Fibroblast of peridontal ligament (primary cell): Measurements from ENCODE around the gene LDHAL6B.
A peak's percentile ranks its signal among the peaks of the same experiment; 100 is the strongest.

Experiments
- DNase-seq: peaks from one replicate; pipeline ENCODE4 v3.0.0-alpha.2; 2010; ENCODE audit errors: extremely low read depth

The LDHAL6B gene

DNA sequence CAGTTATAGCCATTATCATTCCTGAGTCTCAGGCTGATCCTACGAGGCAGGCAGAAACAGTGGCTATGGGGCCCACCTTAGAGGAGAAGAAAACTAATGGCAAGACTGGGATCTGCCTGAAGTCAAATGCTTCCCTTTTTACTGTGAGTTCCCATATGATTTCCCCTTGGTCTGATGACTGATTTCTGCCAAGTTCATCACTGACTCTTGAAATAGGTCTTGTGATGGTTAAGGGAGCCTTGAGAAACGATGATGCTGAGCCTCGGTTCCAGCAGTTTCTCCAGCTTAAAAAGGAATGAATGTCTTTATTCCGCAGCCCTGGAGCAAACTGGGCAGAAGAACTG is 29.4 kb upstream of the LDHAL6B start:
- no peak for DNase-seq

DNA sequence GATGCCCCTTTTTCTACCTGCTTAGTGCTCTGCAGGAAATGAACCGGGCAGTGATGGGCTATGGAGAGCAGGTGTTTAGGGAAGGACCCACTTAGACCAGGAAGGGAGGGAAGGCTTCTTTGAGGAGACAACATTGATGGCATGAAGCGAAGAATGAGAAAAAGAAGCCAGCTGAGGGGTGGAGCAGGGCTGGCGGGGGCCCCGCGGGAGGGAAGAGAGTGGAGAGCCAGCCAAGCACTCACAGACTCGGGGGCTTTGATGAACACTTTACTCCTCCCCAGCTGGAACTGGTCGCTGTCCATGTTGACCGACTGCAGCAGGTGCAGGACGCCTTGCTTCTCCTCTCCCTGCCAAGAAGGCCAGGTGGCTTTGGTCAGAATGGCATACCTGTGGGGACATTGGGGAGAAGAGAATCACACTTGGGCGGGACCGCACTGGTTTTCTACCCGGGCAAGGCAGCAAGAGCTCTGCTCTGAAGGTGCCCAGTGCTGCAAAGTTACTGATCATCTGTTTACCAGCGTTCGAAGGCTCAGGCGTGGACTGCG is 28.4 kb upstream of the LDHAL6B start:
- DNase-seq = no peak

DNA sequence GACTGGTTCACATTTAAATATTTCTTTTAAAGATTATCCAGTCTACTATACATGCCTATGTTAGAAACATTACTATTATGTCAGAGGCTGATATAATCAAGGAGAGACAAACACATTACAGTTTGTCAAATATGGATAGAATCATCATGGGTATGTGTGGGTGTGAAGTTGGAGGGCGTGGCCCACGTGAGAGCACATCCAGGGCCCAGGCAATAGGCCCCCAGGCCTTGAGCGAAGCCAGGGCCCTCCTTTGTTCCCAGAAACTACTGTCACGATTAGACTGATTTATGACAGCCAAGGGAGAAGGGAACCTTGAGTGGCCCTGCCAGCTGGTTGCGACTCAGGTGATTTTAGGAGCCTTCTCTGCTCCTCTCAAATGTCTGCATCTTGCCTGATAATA is 26.9 kb upstream of the LDHAL6B start:
- no peak for DNase-seq

DNA sequence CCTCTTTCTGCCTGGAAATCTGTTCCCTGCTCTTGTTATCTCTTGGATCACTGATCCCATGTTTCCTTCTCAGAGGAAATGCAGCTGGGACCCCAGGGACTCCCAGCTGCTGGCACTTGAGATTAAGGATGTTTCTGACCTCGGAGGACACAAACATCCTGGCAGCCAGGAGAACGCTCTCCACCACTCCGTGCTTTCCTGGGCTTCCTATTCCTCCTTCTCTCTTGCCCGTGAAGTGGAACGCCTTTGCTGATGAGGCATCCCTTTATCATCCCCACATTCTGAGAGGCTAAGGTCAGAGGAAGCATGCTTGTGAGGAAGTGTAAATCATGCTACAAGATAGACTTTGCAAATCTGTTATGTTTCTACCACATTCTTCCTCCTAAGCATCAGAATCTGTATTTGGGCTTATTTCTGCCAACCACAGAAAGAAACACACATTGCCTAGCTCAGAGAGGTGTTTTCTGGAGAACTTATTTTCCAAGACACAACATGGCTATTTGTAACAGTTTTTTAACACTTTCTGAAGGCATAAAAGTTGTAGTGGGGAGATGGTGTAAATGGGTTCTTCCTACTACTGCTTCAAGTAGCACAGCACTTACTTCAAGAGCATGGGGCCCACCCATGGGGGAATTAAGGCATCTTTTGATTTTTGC is 25.6 kb upstream of the LDHAL6B start:
- DNase-seq = no peak

DNA sequence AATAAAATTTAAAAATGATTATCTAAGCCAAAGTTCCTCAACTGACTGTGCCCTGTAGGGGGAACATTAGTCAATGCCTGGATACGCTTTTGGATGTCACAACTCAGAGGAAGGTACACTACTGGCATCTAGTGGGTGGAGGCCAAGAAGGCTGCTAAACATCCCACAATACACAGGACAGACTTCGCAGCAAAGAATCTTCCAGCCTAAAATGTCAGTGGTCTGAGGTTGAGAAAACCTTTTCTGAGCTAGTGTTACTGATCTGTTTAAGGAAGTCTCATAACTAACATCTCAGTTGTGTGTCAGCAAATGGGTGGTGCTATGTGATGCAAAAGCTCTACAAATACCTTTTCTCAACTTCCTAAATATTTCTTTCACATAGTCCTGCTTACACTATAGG is 20.9 kb upstream of the LDHAL6B start:
- DNase-seq = no peak

DNA sequence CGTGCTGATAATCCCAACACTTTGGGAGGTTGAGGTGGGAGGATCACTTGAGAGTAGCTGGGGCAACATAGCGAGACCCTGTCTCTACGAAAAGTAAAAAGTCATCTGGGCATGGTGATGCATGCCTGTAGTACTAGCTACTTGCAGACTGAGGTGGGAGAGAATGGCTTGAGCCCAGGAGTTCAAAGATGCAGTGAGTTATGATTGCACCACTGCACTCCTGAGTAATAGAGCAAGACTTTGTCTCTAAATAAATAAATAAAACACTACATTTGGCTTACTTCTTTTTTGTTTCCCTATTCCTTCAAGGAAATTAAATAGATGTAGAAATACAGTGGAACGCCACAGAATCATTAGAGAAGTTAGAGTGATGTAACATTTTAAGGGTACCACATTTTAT is 20.1 kb upstream of the LDHAL6B start:
- DNase-seq = peak; percentile 55

DNA sequence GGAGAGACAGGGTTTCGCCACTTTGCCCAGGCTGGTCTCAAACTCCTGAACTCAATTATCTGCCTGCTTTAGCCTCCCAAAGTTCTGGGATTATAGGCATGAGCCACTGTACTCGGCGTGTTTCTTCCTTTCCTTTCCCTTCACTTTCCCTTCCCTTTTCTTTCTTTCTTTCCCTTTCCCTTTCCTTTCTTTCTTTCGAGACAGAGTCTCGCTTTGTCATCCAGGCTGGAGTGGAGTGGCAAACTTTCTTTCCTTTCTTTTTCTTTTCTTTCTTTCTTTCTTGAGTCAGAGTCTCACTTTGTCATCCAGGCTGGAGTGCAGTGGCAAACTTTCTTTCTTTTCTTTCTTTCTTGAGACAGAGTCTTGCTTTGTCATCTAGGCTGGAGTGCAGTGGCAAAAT is 17.4 kb upstream of the LDHAL6B start:
- no peak for DNase-seq

DNA sequence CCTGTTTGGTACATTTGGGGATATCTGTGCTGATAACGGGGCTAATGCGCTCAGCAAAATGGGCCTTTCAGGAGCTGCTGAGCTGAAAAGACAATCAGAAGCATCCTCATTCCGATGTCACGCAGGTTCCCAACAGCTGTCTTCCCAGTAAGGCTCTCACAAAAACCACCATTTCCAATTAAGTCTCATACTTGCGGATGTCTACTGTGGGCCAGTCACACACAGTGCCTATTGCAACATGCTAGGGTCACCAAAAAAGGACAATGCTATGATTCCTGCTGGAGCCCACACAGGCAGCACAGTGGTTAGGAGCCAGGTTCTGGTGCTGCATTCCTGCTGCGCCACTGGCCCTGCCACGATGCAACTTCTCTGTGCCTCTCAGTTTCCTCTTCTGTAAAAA is 16.4 kb upstream of the LDHAL6B start:
- no peak for DNase-seq

DNA sequence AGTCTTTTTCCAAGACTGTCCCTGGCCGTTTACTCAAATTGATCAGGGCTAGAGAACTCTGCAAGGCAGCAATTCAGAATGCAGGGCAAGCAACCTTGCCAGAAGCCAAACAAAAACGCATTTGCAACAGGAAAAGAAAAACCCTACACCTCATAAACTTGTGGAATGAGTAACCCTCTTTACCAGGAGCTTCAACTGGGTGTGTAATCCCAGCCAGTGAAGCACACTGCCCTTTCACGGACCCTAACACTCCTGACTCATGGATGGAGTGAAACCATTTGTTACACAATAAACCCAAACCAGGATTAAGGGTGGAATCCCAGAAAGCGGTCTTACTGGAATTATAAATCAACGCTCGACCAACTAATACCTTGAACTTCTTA is 14.8 kb upstream of the LDHAL6B start:
- DNase-seq = peak; percentile 90

DNA sequence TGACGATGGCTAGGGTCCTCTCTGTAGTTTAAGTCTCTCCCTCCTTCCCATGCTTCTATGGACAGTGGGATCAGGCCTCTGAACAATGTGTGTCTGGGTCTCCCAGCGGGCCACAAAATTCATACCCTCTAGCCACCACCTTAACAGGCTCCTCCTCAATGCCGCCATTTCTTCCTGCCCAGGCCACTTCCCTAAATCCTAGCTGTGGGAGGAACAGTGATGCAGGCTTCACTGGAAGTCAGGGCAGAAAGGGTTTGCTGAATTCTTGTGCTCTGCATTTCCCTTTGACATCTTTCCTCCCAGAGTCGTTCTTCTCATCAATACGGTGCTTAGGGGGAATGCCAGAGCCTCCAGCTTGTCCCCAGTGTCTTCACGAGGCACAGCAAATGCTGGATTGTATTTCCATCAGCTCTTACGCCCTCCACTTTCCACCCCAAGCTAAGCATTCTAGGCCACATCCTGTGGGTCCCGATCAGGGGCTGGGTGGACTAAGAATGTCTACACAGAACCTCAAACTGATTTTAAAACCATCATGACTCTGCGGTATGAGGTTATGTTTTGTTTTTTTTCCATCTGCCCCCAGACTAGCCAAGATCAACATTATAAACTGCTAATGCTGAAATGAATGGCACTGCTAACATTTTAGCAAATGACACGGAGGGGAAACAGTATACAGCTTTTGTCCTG is 11.9 kb upstream of the LDHAL6B start:
- no peak for DNase-seq

DNA sequence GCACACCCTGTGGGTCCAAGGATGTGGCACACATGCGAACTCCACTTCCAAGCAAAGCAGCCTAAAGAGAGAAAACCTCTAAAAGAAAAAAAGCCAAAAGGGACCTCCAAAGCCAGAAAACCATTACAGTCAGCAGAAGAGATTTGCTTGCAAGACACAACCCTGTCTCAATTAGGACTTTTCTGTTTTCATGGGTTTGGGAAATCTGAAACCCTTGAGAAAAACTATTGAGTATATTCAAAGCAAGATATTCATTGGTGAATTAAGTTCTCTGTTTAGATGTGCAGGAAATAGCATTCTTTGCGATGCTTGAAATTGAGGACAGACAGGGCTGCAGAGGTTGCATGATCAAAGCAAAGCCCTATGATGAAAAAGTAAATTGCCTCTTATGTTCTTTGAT is 10.2 kb upstream of the LDHAL6B start:
- peak; percentile 44 for DNase-seq

DNA sequence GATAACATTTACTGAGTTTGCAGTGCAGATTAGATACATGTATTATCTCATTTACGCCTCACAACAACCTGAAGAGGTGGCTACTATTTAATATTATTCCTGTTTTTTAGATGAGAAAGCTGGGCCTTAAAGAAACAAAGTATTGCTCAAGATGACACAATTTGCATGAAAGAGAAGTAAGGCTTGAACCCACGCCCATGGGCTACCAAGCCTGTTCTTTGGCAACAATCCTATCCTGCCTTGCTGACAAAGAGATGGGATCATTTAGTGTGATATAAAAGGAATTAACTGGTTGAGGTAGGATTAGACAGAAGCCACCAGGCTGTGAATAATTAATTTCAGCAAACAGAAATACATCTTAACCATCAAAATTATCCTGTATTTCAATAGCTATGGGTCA is 9.2 kb upstream of the LDHAL6B start:
- no peak for DNase-seq

DNA sequence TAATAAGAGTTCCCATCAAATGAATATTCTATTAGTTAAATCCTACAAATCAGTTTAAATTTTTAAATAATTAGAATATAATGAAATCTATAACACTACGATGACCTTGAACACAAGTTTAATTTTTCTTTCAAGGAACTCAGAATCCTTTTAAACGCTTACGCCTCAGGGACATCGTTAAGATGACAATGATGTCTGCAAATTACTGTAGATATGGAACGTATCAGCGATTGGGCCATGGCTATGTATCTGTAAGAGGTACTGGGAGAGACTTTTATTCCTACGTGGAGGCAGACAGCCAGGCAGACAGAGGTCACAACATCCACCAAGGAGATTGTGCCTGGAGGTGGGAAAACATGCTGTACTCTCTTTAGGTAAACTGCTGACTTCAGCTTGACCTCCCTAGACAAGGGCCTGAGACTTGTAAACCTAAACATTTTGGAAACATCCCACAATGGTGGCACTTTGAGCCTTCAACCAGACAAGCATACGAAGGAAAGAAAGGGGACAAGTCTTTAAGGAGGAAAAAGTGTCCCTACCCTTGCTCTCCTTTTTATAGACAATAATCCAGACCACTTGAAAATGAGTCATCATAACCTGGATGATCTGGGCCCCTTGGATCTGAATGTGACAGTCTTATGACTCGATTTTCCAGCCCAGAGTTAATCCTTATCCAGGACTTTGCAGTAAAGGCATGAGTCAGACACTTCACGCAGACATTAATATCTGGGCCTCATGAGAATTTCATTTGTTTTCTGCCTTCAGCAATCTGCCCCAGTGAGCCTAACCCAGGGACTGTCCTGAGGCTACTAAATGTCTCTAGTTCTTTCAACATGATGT is 6.8 kb upstream of the LDHAL6B start:
- peak; percentile 21 for DNase-seq

DNA sequence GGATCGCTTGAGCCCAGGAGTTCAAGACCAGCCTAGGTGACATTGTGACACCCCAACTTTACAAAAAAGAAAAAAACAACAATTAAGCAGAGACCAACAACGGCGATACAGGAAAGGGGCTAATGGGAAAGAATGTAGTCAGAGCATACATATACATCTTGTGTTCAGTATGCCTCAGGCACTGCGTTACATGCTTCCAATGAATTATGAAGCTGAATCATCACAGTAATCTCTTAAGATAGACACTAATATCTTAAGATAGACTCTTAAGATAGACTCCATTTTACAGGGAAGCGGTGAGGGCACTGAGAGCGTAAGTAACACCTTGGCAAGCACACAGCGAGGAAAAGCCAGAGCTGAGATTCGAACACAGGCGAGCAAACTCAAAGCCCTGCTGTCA is 6.1 kb upstream of the LDHAL6B start:
- no peak for DNase-seq

DNA sequence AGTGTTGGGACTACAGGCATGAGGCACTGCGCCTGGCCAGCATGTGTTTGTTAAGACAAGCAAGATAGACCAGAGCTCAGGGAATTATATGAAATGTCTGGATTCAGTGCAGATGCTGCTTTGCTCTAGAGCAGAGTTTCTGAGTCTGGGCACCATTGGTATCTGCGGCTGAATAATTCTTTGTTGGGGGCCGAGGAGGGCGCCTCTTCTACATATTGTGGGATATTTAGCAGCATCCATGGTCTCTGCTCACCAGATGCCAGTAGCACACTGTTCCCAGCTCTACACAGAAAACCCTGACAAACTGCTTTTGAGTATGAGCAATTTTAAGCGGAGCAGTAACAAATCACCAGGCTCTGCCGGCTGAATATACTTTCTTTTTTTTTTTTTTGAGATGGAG is 3.6 kb upstream of the LDHAL6B start:
- no peak for DNase-seq

DNA sequence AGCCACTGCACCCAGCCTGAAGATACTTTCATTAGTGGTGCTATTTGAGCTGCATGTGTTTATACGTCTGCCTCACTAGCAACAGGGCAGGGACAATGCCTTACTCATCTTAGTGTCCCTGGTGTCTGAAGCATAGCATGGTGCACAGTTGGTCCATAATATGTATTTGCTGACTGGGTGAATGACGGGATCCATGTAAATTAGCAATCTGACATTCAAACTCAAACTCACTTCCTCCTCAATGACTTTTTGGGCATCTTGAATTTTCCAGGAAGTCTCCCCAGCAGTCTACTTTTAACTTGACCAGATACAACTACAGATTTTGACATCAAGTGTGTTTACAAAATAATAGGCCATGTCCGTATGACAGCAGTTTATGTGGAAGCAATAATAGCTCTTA is 3.0 kb upstream of the LDHAL6B start:
- no peak for DNase-seq

DNA sequence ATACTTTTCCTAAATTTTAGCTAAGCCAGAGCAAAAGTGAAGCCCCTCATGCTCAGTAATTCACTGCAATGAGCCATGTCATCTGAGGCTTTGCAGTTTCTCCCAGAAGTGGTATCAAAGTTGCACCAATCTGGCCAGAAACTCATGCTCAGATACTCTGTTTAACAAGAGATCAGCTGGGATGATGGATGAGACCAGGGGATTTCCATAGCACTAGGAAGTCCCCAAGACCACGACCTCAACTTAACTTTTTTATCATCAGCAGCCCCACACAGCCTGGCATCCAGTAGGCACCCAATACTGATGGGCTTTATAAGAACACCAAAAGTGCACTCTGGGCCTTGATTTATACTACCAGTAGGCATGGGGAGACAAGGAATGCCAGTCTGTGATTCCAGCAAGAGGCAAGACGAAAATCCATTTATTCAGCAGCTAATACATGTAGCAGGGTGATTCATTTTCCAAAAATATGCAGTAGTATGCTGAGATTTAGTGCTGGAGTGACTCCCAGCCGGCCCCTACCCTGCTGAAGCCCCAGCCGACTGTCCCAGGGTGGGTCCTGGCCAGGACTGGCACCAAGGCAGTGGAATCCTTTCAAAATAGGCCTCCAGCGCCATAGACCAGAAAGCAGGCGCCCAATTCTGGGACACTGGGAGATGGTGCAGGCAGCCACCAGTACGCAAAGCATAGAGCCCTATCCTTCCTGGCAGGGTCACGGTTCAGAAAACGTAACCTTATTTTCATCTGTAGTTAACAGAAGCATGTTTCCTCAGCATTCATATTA is 612 bp upstream of the LDHAL6B start:
- DNase-seq = no peak

DNA sequence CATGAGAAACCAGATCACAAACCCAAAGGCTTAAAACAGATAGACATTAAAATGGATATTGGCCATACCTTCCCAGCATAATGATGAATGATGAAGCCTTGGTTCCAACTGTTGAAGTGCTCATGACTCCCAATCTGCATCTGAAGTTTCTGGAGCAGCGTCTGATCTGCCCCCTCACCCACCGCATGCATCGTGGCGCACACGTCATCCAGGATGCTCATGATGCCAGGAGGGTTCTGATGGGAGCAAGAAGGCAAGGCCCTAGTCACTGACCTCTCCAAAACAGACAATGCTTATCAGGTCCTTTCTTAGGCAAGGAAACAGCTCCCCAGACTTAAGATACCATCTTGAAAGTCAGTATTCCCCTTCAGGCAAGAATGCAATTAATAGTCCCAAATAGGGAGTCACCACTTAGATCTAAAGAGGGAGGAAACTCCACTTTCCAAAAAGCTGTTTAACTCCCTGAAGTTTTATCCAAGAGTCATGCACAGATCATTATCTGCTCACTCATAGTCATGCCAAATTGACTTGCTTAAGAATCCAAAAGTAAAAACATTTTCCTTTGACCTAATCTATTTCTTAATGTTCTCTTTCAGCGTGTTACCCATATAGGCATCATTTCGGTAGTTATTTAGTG is 2.1 kb downstream of the LDHAL6B start:
- DNase-seq = no peak

DNA sequence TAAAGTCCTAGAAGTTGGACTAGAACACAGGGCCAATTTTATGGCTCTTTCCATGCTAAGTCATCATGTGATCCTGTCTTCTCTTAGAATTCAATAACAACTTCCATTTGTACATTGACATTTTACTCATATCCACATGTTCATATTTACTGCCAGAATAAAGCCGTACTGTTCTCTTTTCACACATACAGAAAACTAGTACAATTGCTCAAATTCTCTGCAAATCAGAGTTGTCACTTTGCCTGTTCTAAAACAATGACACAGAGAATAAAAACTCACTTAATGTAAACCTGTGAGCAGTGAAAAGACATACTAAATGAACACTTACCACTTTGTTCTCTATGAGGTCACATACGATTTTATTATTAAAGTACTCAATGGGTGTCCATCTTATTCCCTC is 3.5 kb downstream of the LDHAL6B start:
- no peak for DNase-seq

DNA sequence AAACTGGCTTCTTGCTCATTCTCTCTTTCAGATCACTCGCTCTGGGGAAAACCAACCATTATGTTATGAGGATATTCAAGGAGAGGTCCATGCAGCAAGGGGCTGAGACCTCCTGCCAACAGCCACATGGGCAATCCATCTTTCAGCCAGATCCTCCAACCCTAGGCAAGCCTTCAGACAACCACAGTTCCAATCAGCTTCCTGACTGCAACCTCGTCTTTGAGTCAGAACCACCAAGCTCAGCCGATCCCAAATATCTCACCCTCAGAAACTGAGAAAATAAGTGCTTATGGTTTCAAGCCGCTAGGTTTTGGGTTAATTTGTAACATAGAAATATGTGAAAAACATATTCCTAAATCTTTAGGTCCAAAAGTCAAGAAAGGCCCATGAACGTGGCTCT is 10.3 kb downstream of the LDHAL6B start:
- DNase-seq = no peak

DNA sequence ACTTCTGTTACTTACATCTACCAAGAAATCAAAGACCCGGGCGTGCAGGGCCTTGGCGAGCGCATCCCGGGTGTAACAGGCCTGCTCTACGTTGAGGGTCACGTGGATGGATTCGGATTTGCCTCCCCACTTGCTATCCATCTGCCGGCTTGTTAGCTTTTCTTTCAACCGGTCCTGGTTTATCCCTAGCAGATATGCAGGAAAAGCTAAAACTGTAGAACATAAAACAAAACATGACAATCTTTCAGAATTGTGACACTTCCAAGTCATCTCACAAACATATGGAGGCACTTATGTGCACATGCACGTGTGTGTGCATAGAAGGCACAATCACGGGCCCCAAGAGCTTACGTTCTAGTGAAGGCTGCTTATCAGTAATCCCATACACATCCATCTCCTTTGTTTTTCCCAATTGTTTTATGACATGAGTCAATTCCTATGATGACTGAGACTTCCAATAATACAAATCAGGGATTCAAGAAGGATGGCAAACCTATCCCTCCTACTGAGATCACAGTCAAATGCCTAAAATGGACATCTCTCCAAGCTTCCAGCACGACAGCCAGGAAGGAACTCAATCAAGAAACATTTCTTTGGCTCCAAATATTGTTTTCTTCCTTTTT is 11.3 kb downstream of the LDHAL6B start:
- DNase-seq = no peak
